SK-N-MC (cell line): ENCODE results near the gene TBC1D30.

Source experiments
- EZH2 ChIP-seq: fragments of 200-600 bp; sonication (generic); IDR thresholded peaks from one replicate; pipeline ENCODE4 v1.6.1; 2017; ENCODE audit warnings: antibody characterized with exemption
- FOXP2 ChIP-seq: optimal IDR thresholded peaks from 2 replicates; pipeline ENCODE3; 2011; ENCODE audit warnings: mild to moderate bottlenecking, moderate library complexity; ENCODE audit not compliant: insufficient read depth; ENCODE audit errors: extremely low read length, control extremely low read depth
- POLR2AphosphoS5 ChIP-seq: IDR thresholded peaks from 2 replicates; pipeline ENCODE4 v1.6.1; 2012; ENCODE audit warnings: mild to moderate bottlenecking, low read depth, low read length, borderline replicate concordance

DNA sequence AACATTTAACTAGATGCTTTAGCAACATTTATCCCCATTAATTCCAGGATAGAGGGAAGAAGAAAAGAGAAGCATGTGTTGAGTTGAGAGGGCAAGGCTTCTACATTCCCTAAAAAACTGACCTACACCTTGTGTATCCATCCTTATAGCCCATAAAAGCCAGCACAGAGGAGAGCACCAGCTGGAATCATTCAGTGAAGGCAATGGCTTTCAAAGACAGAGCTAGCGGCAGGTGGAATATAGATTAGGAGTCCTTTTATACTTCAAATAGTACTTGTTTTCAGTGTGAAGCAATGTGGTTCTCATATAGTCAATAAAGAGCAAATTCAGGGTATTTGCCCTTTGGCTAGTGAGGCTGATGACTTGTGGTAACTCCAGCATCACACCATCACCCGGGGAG lies 94.4 kb downstream of the TBC1D30 start:
- TF ChIP-seq POLR2AphosphoS5 (no peak), EZH2 (no peak), FOXP2 (no peak)
